Spinal cord (tissue), 10 donors: Measurements from ENCODE around the gene CLCNKA. TPM values are rescaled to one million over a fixed set of nuclear protein-coding genes. Genes with fewer than 3 reads are reported as not detected.

ENCODE experiments used
- DNase-seq, 6 donors: peaks; one replicate each; pipeline versions ENCODE4 v3.0.0 to v3.0.0-alpha.2; 2013 to 2015; ENCODE audit warnings: low spot score in 6 of 6, low read depth in 4 of 6
- H3K27ac ChIP-seq: one replicate; pipeline ENCODE4 v1.5.1; 2013; ENCODE audit warnings: low read depth, low read length, control low read depth
- H3K27me3 ChIP-seq: one replicate; pipeline ENCODE4 v1.6.1; 2013; ENCODE audit warnings: low read length; ENCODE audit not compliant: control insufficient read depth, insufficient read depth
- H3K36me3 ChIP-seq: one replicate; pipeline ENCODE4 v1.6.1; 2013; ENCODE audit warnings: low read length; ENCODE audit not compliant: control insufficient read depth, insufficient read depth
- H3K4me1 ChIP-seq: one replicate; pipeline ENCODE4 v1.6.1; 2013; ENCODE audit warnings: low read length; ENCODE audit not compliant: control insufficient read depth, insufficient read depth
- H3K4me3 ChIP-seq: one replicate; pipeline ENCODE4 v1.5.1; 2013; ENCODE audit warnings: low read depth, low read length, control low read depth
- H3K9me3 ChIP-seq: one replicate; pipeline ENCODE4 v1.6.1; 2013; ENCODE audit warnings: low read length; ENCODE audit not compliant: control insufficient read depth, insufficient read depth
- WGBS: methylation state at CpG from one replicate; pipeline ENCODE4 v1.1.5; 2013; ENCODE audit warnings: missing lambda C conversion rate; ENCODE audit not compliant: insufficient coverage; 5-methylcytosine and 5-hydroxymethylcytosine counted together
- polyA plus RNA-seq, 2 donors: library from polyadenylated mRNA; unstranded; fragments of 120-200 nt; gene quantifications; one replicate each; pipeline ENCODE4 v1.2.1, GENCODE V29; 2013; ENCODE audit not compliant: insufficient read length in 2 of 2
- total RNA-seq, 2 donors: library from RNA; depleted of rRNA in 1 of 2; stranded (reverse); fragments of 120-200 nt in 1 of 2; fragments of >200 nt in 1 of 2; gene quantifications; one replicate each; pipeline versions ENCODE4 v1.2.3 to v1.2.4, GENCODE V29; 2013 to 2014
- donor health status: healthy.

The CLCNKA gene
- total and polyA plus RNA-seq, 4 donors: 0.10 to 1.8 (median 1.0) TPM; not detected in 1

DNA sequence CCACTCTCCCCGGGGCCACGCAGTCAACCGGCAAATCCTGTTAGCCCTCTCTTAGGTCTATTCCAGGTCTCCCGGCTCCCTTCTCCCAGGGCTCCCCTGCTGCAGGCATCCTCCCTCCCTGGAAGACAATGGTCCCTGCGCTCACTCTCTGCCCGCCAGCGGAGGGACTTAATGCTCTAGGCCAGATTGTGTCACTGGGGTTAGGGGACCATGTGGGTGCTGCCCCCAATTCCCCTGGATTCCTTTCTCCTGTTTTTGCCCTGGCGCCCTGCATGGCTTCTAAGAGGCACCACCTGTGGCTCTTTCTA, 43.4 kb downstream of the CLCNKA start:
- no peak overlapping the region for H3K27ac ChIP-seq
- 48% methylated on average over 7 of the region's 8 CpGs for WGBS
- no peaks in the 10 kb centered on the region for H3K27me3 ChIP-seq
- no peak for DNase-seq
- H3K4me3 ChIP-seq: no peak overlapping the region
- no peaks in the 10 kb centered on the region for H3K9me3 ChIP-seq
- no peaks in the 10 kb centered on the region for H3K36me3 ChIP-seq
- peaks cover 32% of the 10 kb centered on the region for H3K4me1 ChIP-seq

- H3K27ac ChIP-seq: no peak overlapping the region
Observed at GRCh38 chr1:16066245-16066644, 44.4 kb downstream of the CLCNKA start.

DNA sequence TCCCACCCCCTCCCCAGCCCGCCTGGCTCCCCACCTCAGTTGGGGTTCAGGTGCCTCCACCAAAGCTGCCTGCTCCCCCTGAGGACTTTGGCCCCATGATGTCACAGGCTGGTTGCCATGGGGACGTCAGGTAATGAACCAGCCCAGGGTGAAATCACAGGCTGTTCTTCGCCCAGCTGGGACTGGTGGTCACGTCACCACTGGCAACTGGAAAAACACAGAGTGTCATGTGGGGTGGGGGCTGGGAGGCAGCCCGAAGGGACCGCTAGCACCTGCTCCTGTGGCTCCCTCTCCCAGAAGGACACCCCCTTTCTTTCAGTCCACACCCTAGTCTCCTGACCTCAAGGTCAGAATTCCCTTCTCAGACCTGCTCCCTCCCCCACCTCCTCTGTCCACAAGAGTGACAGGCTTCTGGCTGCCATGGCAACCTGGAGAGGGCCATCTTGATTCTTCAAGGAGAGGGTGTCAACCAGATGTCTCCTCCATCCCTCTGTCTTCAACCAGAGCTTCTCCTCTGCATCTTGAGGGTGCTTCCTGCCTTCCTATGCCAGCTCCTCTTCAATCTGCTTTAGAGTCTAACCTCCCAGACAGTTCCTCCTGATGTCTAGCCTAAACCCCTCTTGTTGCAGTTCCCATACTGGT, 45.4 kb downstream of the CLCNKA start:
- no peak overlapping the region for H3K27ac ChIP-seq
- WGBS: 27% methylated on average over 4 of the region's 6 CpGs
- DNase-seq: peak in 1 of 6 donors; percentile 36
- H3K4me3 ChIP-seq: no peak overlapping the region
- peaks cover 2% of the 10 kb centered on the region for H3K36me3 ChIP-seq
- H3K9me3 ChIP-seq: no peaks in the 10 kb centered on the region
- H3K4me1 ChIP-seq: peaks cover 30% of the 10 kb centered on the region
- no peaks in the 10 kb centered on the region for H3K27me3 ChIP-seq

More at GRCh38 chr1:16066245-16066644, 44.4 kb downstream of the CLCNKA start:
- Histone ChIP-seq H3K27me3 (no peaks in the 10 kb centered on the region), H3K9me3 (no peaks in the 10 kb centered on the region), H3K4me1 (peaks cover 32% of the 10 kb centered on the region), H3K36me3 (peaks cover 2% of the 10 kb centered on the region), H3K4me3 (no peak overlapping the region)
- 84% methylated on average over 3 of the region's 4 CpGs for WGBS
- no peak for DNase-seq

DNA sequence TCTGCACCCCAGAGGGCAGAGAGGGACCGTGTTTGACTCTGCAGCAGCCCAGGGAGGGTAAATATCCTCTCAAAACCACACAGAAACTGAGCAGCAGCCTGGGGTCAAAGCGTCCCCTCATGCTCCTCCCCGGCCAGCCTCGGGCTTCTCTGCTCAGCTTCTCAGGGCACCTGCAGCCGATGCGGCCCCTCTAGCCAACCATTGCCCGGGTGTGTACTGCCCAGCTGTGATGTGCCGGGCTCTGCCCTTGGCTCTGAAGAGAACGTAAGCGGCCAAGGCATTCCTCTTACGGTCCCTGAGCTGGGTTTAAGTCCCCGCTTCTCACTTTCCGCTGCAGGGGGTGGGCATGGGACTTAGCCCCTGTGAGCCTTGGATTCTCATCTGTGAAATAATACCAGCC, 46.1 kb downstream of the CLCNKA start:
- WGBS: 51% methylated on average over 13 of the region's 13 CpGs
- peaks cover 31% of the 10 kb centered on the region for H3K4me1 ChIP-seq
- peaks cover 2% of the 10 kb centered on the region for H3K36me3 ChIP-seq
- no peak overlapping the region for H3K4me3 ChIP-seq
- no peaks in the 10 kb centered on the region for H3K27me3 ChIP-seq
- no peak overlapping the region for H3K27ac ChIP-seq
- H3K9me3 ChIP-seq: no peaks in the 10 kb centered on the region
- DNase-seq: no peak

DNA sequence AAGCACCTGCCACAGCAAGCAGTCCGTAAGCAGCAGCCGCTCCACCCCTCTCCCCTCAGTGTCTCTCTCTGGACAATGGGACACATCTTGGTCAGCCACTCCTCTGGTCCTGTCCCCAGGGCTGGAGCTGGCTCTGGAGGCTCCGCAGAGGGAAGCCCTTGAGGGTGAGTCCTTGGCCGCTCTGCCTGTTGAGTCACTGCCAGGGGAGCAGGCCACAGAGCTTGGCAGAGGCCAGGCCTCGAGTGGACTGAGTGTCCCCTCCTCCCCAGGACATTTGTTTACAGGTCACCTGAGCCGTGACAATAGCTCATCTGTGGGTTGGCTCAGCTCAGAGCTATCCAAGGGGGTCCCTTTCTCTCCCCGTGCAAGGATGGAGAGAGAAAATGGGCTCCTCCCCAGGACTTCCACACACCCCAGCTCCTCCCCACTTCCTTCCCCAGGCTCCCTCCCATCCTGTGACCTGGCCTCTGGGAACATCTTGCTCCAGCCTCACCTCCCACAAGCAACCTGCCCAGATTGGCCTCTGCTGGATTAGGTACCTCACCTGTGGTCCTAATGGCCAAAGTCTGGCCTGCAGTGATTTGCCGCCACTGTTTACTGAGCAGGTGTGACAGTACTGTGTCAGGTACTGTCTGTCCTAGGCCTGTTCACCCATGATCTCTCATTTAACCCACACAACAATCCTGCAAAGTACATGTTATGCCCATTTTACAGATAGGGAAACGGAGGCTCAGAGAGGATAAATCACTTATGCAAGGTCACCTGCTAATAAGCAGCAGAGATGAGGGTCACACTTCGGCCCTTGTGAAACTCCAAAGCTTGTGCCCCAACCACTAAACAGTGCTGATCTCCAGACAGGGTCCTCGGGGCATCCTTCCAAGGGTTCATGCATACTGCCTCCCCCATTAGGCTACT, 46.8 kb downstream of the CLCNKA start:
- no peaks in the 10 kb centered on the region for H3K27me3 ChIP-seq
- peaks cover 2% of the 10 kb centered on the region for H3K36me3 ChIP-seq
- peaks cover 34% of the 10 kb centered on the region for H3K4me1 ChIP-seq
- 51% methylated on average over 10 of the region's 11 CpGs for WGBS
- H3K4me3 ChIP-seq: no peak overlapping the region
- DNase-seq: no peak
- no peaks in the 10 kb centered on the region for H3K9me3 ChIP-seq
- no peak overlapping the region for H3K27ac ChIP-seq

DNA sequence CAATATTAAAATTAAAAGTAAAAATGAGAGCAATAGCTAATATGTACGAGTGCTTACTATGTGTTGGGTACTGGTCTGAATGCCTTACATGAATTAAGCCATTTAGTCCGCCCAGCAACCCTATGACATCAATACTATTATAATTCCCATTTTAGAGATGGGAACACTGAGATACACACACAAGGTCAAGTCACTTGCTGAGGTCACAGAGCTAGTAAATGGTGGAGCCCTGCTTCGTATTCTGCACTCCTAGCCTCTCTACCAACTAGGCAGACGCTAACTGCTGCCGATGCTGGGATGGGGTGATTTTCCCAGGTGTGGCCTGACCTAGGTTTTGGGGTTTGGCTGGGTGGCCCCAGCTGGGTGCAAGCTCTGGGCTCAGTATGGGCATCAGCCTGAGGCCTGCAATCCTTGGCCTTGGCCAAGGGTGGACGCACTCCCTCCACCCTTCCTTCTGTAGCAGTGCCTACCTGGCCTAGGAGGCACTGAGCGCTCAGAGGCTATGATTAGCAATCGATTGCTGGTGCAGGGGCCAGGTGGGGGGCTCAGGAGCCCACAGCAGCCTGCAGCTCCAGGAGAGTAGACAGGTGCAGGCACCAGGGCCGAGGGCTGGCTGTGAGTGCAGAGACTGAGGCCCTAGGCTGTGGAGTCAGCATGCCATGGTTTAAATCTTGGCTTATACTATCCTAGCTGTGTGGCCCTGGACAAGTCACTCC, 49.0 kb downstream of the CLCNKA start:
- H3K4me1 ChIP-seq: peaks cover 39% of the 10 kb centered on the region
- H3K27ac ChIP-seq: no peak overlapping the region
- peaks cover 2% of the 10 kb centered on the region for H3K36me3 ChIP-seq
- H3K27me3 ChIP-seq: peaks cover 3% of the 10 kb centered on the region
- no peak overlapping the region for H3K4me3 ChIP-seq
- no peaks in the 10 kb centered on the region for H3K9me3 ChIP-seq
- no peak for DNase-seq
- WGBS: 93% methylated on average over 6 of the region's 9 CpGs

DNA sequence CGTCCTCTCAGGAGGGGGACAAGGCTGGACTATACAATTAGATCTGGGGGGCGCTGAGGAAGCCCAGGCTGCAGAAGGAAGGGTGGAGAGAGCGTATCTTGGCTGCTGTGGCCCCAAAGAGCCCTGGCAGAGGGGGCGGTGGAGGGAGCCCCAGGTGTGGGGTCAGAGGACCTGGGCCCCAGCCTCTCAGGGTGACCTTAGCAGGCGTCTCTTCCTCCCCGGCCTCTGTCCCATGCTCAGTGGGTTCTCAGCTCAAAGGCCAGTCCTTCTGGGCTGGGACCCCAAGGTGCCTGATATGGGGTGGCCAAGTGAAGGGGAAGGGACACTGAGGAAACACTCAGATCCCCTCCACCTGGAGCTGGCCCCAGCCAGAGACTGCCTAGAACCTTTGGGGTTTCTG, 49.8 kb downstream of the CLCNKA start:
- 85% methylated on average over 4 of the region's 6 CpGs for WGBS
- peaks cover 38% of the 10 kb centered on the region for H3K4me1 ChIP-seq
- DNase-seq: no peak
- no peak overlapping the region for H3K4me3 ChIP-seq
- H3K9me3 ChIP-seq: no peaks in the 10 kb centered on the region
- H3K36me3 ChIP-seq: peaks cover 2% of the 10 kb centered on the region
- H3K27ac ChIP-seq: no peak overlapping the region
- H3K27me3 ChIP-seq: peaks cover 3% of the 10 kb centered on the region

DNA sequence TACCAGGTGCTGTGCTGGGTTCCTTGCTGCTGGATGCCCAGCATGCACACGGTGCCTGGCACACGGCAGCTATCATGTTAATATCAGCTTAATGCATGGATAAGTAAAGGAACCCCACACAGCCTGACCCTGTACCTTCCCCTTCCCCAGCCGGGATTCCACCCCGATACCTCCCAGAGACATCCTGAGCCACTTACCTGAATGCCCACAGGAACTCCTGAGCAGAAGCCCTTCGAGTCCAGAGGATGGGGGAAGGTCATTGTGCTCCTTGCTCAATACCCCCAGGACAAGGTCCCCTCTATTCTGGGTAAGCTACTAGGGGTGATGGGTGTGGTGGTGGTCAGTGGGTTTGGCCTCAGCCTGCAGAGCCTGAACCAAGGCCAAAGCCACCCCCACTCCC, 50.3 kb downstream of the CLCNKA start:
- Histone ChIP-seq H3K4me3 (no peak overlapping the region), H3K27ac (no peak overlapping the region), H3K9me3 (no peaks in the 10 kb centered on the region), H3K27me3 (peaks cover 3% of the 10 kb centered on the region), H3K36me3 (peaks cover 2% of the 10 kb centered on the region), H3K4me1 (peaks cover 33% of the 10 kb centered on the region)
- 60% methylated on average over 1 of the region's 5 CpGs for WGBS
- no peak for DNase-seq

DNA sequence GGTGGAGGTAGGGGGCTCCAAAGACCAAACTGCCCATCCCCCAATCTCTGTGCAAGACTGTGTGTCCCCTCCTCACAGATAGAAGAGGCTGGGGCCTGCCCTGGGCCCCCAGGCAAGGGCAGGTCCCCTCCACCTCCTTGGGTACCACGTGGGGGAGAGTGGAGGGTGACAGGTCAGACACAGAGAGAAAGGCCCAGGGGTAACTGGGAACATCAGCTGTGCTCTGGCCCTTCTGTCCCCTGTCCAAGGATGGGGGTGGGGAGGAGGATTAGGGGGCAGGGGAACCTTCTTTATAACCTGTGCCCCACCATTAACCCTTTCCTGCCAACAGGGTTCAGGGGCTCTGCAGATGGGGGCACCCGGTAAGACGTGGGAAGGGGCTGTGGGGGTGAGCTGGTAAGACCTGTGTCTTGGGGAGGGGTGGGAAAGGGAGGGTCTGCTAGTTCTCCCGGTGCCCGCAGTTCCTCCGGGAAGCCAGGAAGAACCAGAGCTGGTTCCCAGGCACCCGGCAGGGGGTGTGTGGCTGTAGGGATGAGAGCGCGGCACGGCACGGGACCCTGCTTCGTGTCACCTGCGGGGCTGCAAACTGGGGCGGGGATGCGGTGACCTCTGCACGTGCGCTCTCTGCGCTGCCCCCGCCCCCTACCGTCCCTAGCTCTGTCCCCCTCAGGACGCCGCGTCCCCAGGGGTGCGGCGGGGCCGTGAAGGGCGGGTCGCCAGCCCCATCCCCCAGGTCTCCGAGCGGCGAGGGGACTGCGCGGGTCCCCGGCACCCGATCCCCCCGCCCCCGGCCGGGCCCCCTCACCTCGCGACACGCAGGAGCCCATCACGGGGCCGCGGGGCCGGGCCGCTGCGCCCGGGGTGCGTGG, 51.0 kb downstream of the CLCNKA start:
- DNase-seq: peak in 2 of 6 donors; percentile 49 to 56
- H3K36me3 ChIP-seq: peaks cover 2% of the 10 kb centered on the region
- H3K9me3 ChIP-seq: no peaks in the 10 kb centered on the region
- H3K4me3 ChIP-seq: no peak overlapping the region
- no peak overlapping the region for H3K27ac ChIP-seq
- peaks cover 27% of the 10 kb centered on the region for H3K4me1 ChIP-seq
- peaks cover 3% of the 10 kb centered on the region for H3K27me3 ChIP-seq
- 2% methylated on average over 48 of the region's 49 CpGs for WGBS
